GDM1 (cell line): ENCODE results near the gene DGCR8.

ENCODE experiments used
- DNase-seq: peaks from one replicate; lab custom pipeline; 2025; lab: John Stamatoyannopoulos, UW

DGCR8 gene

DNA sequence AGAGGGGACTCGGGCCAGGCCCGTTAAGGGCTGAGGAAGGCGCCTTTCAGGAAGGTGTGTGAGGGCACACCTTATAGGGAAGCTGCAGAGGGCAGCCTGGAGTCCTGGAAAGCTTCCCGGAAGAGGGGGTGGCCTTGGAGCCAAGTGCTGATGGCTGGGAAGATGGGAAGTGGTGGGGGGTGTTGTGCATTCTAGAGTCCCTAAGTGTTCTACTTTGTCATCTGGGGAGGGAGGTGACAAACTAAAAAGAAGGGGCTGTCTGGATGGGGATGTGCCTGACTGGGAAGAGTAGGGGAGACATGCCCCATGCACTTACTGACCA lies 58.3 kb downstream of the DGCR8 start:
- DNase-seq: no peak

DNA sequence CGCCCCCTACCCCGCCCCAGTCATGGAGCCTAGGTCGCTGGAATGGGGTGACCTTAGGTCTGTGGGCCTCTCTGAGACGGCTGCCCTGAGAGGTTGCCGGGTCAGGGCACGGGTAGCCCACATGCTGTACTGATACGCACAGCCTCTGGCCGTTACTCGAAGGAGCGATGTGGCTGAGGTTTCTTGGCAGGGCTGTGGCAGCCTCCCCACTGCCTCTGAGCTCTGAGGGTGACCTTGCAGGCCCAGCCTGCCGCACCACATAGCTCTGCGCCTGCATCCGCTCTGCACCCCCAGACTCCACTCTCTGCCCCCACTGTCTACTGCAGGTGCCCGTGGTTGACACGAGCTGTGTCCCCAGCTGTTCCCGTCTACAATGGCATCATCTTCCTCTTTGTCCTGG lies 58.8 kb downstream of the DGCR8 start:
- DNase-seq: no peak

- DNase-seq: no peak
These were observed 59.5 kb downstream of the DGCR8 start for GRCh38 chr22:20139391-20140106.

- DNase-seq: no peak
These were observed 60.0 kb downstream of the DGCR8 start for GRCh38 chr22:20140107-20140445.

- DNase-seq: no peak
These were observed 60.5 kb downstream of the DGCR8 start for GRCh38 chr22:20140521-20140964.

DNA sequence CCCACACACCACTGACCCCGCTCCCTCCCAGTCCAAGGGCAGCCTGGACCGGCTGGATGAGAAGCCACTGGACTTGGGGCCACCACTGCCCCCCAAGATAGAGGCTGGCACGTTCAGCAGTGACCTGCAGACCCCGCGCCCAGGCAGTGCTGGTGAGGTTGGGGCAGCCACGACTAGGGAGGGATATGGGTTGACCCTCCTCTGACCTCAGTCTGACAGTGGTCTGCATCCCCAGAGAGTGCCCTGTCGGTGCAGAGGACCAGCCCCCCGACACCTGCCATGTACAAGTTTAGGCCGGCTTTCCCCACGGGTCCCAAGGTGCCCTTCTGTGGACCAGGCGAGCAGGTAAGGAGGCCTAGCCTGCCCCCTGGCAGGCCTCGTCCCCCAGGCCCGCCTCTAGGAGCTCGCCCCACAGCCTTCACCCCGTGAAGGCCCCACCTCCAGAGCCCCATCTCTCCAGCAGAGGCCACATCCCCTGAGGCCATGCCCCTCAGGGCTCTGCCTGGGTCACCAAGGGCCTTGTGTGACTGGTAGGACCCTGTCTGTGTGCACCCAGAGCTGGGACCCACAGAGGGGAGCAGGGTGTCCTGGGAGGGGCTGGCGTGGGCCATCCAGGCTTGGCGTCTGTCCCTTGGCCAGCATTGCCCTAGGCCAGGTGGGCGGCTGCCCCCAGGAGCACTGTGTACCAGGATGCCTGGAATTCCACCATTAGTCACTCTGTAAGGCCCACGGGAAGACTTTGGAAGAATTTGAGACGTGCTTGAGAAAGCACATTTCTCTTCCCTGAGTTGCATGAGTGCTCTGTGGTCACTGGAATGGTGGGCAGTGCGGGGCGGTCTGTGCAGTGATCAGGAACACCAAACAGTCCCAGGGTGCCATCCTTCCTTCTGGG lies 61.4 kb downstream of the DGCR8 start:
- DNase-seq: no peak

- no peak for DNase-seq
These were observed 62.9 kb downstream of the DGCR8 start for GRCh38 chr22:20142711-20143621.

- no peak for DNase-seq
These were observed 64.0 kb downstream of the DGCR8 start for GRCh38 chr22:20143883-20144665.

DNA sequence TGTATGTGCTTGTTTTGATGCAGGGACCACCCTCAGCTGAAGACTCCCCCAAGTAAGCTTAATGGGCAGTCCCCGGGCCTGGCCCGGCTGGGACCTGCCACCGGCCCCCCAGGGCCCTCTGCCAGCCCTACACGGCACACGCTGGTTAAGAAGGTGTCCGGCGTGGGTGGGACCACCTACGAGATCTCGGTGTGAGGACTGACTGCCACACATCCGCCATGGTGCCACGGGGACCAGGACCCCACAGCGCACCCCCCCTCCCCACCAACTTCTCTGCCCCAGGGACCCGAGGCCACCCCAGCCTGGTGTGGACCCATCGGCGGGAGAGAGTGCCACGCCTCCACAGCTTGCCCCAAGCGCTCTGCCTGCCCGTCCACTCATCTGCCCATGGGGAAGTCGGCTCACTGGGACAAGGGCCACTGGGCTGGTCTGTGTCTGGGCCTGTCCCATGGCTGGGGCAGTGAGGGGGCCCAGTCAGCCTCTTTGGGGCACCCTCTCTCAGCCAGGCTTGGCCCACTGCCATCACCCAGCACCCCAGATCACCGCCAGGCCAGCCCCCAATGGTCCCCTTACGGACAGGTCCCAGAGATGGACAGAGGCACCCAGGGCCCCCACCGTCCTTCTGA lies 65.3 kb downstream of the DGCR8 start:
- no peak for DNase-seq

GRCh38 chr22:20145832-20146223 lies 65.8 kb downstream of the DGCR8 start:
- DNase-seq: no peak

GRCh38 chr22:20146777-20147176 lies 66.7 kb downstream of the DGCR8 start:
- no peak for DNase-seq

GRCh38 chr22:20147237-20147988 lies 67.4 kb downstream of the DGCR8 start:
- DNase-seq: no peak

DNA sequence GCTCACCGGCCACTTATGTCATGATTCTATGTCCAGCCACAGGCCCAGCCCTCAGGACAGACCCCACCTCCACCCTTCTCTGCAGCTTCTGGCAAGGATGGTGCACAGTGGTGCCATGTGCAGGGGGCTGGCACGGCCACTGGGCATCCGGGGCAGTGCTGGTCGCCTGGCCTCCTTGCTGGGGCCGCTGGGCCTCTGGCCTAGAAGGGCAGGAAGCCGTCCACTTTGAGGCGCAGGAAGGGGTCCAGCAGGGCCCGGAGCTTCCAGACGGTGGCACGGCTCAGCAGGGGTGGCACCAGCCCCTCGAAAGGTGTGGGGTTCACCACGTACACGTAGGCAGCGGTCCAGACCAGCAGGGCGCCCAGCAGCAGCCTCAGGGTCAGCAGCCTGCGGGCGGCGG lies 68.4 kb downstream of the DGCR8 start:
- DNase-seq: no peak

DNA sequence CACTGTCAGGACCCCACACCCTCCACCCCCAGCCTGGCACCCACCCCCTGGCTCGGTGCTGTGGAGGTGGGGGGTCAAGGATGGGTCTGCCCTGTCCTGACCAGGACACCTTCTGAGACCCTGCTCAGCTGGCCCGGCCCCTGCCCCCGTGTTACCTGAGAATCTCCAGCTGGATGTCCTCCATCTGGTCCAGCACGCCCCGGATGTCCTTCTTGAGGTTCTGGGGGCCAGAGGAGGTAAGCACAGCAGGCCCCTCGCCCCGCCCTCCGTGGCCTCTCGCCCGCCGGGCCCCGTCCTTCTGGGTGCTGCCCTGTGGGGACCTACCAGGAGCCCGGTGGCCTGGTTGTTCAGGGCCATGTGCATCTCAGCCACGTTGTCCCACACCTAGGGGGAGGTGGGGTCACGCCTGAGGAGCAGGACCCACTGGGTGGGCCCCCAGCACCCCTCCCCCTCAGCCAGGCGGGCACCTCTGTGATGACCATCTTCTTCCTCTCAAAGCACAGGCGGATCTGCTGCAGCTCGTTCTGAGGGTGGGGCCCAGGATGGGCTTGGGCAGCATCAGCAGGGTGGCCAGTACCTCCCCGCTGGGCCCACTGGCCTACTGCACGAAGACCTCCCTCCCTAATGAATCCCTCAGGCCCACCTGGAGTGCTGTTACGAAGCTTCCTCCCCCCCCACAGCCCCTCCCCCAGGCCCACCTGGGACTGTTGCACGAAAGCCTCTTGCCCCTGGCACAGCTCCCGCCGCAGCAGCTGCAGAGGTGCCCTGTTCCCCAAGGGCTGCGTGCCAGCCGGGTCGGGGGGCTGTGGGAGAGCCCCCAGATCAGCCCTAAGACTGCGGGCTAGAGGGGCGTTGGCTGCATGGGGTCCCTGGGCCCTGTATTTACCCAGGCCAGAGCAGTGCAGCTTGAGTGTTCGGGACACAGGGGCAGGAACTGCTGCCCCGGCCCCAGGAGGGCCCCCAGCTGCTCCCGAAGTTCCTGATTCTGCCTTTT lies 69.5 kb downstream of the DGCR8 start:
- no peak for DNase-seq

DNA sequence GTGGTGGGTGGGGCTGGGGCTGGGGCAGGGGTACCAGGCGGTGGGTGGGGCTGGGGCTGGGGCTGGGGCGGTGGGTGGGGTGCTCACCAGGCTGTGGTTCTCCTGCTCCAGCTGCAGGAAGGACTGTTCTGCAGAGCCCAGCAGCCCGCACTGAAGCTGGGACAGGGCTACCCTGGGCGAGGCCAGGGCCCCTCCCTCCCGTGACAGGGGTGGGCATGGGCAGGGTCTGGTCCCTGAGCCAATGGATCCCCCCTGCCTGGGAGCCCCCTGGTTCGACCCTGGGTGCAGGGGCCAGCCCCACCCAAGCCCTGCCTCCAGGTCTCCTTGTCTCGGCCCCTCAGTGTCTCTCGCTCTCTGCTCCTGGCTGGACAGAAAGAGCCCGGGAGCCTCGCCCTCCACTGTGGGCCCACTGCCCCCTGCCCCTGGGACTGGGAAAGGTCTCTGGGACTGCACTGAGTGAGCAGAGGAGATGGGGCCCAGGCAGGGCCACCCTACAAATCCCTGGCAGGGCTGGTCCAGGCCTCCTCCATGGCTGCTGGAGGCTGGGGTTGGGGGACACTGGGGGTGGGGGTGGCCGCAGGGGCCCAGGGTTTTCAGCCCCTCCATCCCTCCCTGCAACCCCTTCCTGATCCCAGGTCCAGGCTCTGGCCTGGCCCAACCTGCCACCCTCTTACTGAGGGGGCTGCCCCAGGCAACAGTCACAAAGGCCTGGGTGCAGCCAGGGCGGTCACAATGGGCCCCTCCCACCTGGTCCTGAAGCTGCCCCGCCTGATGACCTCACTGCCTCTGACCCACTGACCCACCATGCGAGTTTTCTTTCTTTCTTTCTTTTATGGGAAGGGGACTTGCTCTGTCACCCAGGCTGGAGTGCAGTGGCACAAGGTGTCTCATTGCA lies 70.6 kb downstream of the DGCR8 start, which contains the start of gene CCDC188:
Gene CCDC188 (minus strand): TSS at position 675 of the 895 bp plus-strand sequence. CDS start 69 bp downstream, at position 606.
- DNase-seq: no peak

DNA sequence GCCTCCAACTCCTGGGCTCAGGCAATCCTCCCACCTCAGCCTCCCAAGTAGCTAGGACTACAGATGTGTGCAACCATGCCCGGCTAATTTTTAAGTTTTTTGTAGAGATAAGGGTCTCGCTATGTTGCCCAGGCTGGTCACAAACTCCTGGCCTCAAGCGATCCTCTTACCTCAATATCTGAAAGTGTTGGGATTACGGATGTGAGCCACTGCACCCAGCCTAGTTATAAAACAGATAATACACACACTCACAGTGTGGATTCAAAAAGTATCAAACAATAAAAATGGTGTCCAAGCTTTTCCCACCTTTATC lies 71.2 kb downstream of the DGCR8 start:
- DNase-seq: no peak

GRCh38 chr22:20152464-20152890 lies 72.4 kb downstream of the DGCR8 start:
- DNase-seq: no peak

- no peak for DNase-seq
These were observed 73.9 kb downstream of the DGCR8 start for GRCh38 chr22:20153945-20154344.
